Fibroblast of lung (primary cell): ENCODE data around the gene TIMMDC1.
A peak's percentile ranks its signal among the peaks of the same experiment; 100 is the strongest.

Experiments used
- CTCF ChIP-seq, 2 donors: IDR thresholded peaks in 1 of 2; conservative IDR thresholded peaks in 1 of 2; 1 replicate in 1 of 2; 2 replicates in 1 of 2; pipeline ENCODE4 v1.5.1; 2011 to 2012; ENCODE audit warnings: low read length in 2 of 2, control low read depth in 1 of 2, inconsistent platforms in 1 of 2, low read depth in 1 of 2, mild to moderate bottlenecking in 1 of 2
- EZH2 ChIP-seq: IDR thresholded peaks from 2 replicates; pipeline ENCODE4 v1.5.1; 2012; ENCODE audit warnings: low read length, control low read depth, mild to moderate bottlenecking; ENCODE audit errors: missing control alignments

- peak; percentile 48 to 62 for TF ChIP-seq CTCF (conservative IDR thresholded peaks at IDR 0.05 in 1 of 2, IDR thresholded peaks at IDR 0.05 in 1 of 2; ENCODE audit: low read depth in 1 of 2, low read length in 2 of 2)
- TF ChIP-seq EZH2 = no peak
Measured at GRCh38 chr3:119524931-119525662, 26.8 kb downstream of the TIMMDC1 start.
